ES-I3 (cell line): ENCODE data around the gene FAM222B.

Experiments
- H3K36me3 ChIP-seq: 2 replicates; pipeline ENCODE4 v1.6.1; 2013; ENCODE audit warnings: mild to moderate bottlenecking, low read length, control low read depth, moderate library complexity; ENCODE audit not compliant: insufficient read depth
- H3K4me1 ChIP-seq: 2 replicates; pipeline ENCODE4 v1.6.1; 2013; ENCODE audit warnings: mild to moderate bottlenecking, control low read depth, low read length; ENCODE audit not compliant: insufficient read depth
- H3K9ac ChIP-seq: 2 replicates; pipeline ENCODE4 v1.6.1; 2013; ENCODE audit warnings: low read depth, mild to moderate bottlenecking, low read length, moderate library complexity
- H3K9me3 ChIP-seq: 2 replicates; pipeline ENCODE4 v1.6.1; 2013; ENCODE audit warnings: mild to moderate bottlenecking, low read length, moderate library complexity; ENCODE audit not compliant: control insufficient read depth, insufficient read depth

FAM222B gene

DNA sequence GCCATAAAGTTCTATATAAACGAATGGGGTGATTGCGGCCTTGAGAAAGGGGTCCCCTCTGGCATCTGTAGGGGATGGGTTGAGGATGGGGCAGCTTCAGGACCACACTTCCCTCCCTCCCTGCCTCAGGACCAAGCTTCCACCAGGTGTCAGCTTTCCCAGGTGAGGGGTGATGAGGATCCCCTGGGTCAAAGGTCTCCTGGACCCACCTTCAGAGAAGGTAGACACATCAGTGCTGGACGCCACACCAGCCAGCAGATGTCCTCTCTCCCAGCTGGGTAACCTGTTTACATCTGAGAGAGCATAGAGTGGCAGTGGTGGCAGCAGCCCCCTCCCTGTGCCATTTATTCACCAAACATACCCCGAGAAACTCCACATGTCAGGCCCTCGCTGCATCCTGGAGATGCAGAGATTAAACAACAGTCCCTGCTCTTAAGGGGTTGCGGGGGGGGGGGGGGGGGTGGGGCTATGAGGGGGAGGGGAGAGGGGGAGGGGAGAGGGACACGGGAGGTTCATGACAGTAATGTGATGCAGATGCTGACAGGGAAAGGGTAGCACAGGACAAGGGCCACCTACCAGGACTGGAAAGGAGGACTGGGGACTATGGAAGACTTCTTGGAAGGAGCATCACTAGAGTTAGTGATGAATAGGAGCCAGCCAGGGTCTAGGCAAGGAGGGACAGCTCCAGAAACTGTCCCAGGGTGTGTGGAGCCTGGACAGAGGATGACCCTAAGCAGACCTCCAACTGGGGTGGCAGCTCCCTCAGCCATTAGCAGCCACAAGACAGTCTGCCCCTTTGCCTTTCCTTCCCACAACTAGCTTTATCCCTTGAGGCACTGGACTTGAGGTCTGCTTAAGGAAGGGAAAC is 135.9 kb downstream of the FAM222B start:
- Histone ChIP-seq H3K9ac (no peak overlapping the region), H3K9me3 (no peaks in the 10 kb centered on the region), H3K36me3 (peaks cover 8% of the 10 kb centered on the region), H3K4me1 (peaks cover 3% of the 10 kb centered on the region; the same call in 1 of the 2 replicates)
